NB4 (cell line): ENCODE results near the gene MAGI1.

ENCODE experiments used
- DNase-seq: peaks from one replicate; pipeline ENCODE4 v3.0.0; 2010; ENCODE audit warnings: low read depth
- H3K4me3 ChIP-seq: one replicate; pipeline ENCODE4 v1.5.1; 2011; ENCODE audit warnings: mild to moderate bottlenecking, low read depth, low read length, moderate library complexity
- MYC ChIP-seq: IDR thresholded peaks from 2 replicates; pipeline ENCODE4 v1.6.1; 2011; ENCODE audit warnings: low read depth, low read length
- POLR2A ChIP-seq: IDR thresholded peaks from 2 replicates; pipeline ENCODE4 v1.6.1; 2011; ENCODE audit warnings: mild to moderate bottlenecking; ENCODE audit not compliant: insufficient read length; ENCODE audit errors: extremely low read depth
- TF ChIP-seq, protein P1 (sequence below): IDR thresholded peaks from 2 replicates; pipeline ENCODE4 v1.6.1; 2011; ENCODE audit warnings: low read depth, low read length
- TF ChIP-seq, protein P2 (sequence below): IDR thresholded peaks from one replicate; pipeline ENCODE4 v1.5.1; 2012; ENCODE audit warnings: low read depth, low read length

The MAGI1 gene

DNA sequence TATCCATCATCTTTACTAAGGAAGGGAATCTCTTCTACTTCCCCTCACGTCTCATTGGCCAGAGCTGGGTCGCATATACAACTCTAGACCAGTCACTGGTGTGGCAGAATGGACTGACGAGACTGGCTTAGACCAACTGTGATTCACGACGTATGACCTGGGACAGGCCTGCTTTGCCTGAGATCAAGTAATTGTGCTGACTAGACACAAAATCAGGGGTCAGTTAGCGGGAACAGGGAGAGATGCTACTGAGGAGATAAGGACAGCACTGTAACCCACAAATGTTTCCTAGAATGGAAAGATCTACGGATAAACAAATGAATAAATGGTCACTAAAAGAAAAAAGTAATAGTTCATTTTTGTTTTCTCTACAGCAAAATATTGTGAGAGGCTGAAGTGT is 308.3 kb downstream of the MAGI1 start:
- no peak for DNase-seq
- TF ChIP-seq, protein P1, sequence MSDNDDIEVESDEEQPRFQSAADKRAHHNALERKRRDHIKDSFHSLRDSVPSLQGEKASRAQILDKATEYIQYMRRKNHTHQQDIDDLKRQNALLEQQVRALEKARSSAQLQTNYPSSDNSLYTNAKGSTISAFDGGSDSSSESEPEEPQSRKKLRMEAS, result no peak
- TF ChIP-seq, protein P2, sequence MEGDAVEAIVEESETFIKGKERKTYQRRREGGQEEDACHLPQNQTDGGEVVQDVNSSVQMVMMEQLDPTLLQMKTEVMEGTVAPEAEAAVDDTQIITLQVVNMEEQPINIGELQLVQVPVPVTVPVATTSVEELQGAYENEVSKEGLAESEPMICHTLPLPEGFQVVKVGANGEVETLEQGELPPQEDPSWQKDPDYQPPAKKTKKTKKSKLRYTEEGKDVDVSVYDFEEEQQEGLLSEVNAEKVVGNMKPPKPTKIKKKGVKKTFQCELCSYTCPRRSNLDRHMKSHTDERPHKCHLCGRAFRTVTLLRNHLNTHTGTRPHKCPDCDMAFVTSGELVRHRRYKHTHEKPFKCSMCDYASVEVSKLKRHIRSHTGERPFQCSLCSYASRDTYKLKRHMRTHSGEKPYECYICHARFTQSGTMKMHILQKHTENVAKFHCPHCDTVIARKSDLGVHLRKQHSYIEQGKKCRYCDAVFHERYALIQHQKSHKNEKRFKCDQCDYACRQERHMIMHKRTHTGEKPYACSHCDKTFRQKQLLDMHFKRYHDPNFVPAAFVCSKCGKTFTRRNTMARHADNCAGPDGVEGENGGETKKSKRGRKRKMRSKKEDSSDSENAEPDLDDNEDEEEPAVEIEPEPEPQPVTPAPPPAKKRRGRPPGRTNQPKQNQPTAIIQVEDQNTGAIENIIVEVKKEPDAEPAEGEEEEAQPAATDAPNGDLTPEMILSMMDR, result no peak
- no peak overlapping the region for H3K4me3 ChIP-seq

DNA sequence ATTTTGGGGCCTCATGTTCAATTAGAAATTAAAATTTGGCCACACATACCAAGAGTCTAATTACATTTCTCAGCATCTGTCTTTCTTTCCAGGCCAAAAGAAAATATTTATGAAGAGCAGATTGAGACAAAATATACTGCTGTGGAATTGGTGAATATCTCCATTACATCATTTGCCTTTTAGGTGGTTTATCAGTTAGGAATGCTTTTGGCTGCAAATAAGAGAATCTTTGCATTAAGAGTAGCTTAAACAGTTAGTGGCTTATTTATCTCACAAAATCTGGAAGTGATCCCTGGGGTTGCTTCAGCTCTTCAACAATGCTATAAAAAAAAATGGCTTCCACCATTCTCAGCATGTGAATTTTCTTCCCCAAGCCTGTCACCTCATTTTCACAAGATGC is 308.7 kb downstream of the MAGI1 start:
- TF ChIP-seq, protein P1, result no peak
- TF ChIP-seq, protein P2, result no peak
- TF ChIP-seq POLR2A, result no peak
- no peak for TF ChIP-seq MYC
- DNase-seq, result no peak
- H3K4me3 ChIP-seq, result no peak overlapping the region

DNA sequence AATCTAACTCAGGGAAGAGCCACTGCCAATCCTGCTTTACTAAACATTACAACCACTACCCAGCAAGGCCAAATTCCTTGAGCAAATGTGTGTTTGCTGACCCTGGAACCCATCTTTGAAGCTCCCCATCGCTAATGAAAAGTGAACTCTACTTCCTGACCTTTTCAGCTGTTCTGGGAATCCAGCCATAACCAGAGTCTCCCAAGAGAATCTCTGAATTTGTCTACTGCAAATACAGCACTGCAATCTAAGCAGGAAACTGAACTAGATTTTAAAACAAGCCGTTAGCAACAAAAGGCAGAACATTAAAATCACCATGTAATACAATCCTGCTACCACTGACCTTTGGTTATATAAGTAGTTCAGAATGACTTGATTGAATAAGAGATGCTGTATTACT is 309.2 kb downstream of the MAGI1 start:
- TF ChIP-seq MYC, result no peak
- TF ChIP-seq, protein P1, result no peak
- TF ChIP-seq POLR2A, result no peak
- TF ChIP-seq, protein P2, result no peak
- no peak for DNase-seq
- no peak overlapping the region for H3K4me3 ChIP-seq

DNA sequence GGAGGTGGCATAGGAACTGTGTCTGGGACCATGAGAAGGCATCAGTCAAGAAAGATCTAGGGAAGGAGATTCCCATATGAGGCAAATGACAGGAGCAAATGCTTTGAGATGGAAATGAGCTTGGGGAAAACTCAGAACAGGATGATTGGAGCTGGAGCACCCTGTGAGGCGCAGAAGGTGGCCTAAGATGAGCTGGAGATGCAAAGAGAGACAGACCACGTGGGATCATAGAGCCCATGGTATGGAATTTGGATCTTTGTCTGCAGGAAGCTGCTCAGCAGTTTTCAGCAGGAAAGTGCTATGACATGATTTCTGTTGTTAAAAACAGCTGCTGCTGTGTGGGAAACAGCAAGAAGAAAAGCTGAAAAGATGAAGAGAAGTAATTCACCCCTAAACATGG is 310.6 kb downstream of the MAGI1 start:
- TF ChIP-seq, protein P2, result no peak
- TF ChIP-seq, protein P1, result no peak
- TF ChIP-seq MYC (no peak), POLR2A (no peak)
- H3K4me3 ChIP-seq, result no peak overlapping the region
- no peak for DNase-seq

DNA sequence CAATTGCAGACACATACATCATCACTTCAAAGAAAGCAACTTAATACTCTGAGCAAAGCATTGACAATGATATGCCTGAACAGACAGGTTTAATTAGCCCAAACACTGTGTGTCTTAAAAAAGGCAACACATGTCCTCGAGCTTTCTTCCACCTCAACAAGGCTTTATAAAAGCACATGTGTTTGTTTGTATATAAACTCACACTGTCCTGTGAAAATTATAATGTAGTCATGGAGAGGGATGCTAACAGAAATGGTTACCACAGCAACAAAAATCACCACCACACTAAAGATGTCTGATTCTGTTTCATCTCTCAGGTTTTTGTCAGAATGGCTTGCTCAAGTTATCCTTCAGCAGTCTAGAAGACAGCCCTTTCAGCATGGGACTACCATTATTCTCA is 314.7 kb downstream of the MAGI1 start:
- no peak overlapping the region for H3K4me3 ChIP-seq
- TF ChIP-seq POLR2A, result no peak
- TF ChIP-seq, protein P1, result no peak
- TF ChIP-seq MYC, result no peak
- TF ChIP-seq, protein P2, result no peak
- DNase-seq, result no peak

DNA sequence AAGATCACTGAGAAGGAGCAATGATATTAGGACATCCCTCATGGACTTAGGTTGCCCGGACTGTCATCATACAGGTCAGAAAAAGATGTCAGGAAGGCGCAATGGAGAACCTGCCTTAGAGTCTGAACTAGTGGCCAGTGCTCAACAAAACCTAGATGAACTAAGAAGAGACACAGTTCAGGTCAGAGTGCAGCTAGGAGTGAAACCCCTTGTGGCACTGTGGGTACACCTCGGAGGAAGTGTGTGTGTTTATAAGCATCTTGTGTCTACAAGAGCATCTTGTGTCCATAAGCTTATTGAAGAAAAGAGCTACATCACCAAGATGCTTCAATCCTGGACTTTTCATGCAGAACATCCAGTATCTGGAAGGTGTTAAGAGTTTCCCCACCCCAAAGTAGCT is 315.7 kb downstream of the MAGI1 start:
- TF ChIP-seq MYC, result no peak
- TF ChIP-seq, protein P2, result no peak
- TF ChIP-seq POLR2A, result no peak
- TF ChIP-seq, protein P1, result no peak
- DNase-seq, result no peak
- no peak overlapping the region for H3K4me3 ChIP-seq
